CD4-positive, alpha-beta T cell treated with Interleukin-17A for 4 hours (primary cell): ENCODE measurements around the gene TACR2.
"Not testable (repeated sequence)": the region's sequence is repeated elsewhere in the genome, so short reads cannot be mapped to it uniquely, and the experiment has no call there.

Experiments
- DNase-seq: peaks from one replicate; pipeline ENCODE4 v3.0.0-alpha.2; 2020; ENCODE audit warnings: mixed read lengths

The TACR2 gene

DNA sequence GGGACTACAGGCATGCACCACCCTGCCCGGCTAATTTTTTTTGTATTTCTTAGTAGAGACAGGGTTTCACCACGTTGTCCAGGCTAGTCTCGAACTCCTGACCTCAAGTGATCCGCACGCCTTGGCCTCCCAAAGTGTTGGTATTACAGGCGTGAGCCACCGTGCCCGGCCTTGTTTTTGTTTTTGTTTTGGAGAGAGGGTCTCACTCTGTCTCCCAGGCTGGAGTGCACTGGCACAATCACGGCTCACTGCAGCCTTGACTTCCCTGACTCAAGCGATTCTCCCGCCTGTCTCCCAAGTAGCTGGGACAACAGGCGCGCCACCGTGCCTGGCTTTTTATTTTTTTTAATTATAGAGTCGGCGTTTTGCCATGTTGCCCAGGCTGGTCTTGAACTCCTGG is 33.7 kb upstream of the TACR2 start:
- DNase-seq, result not testable (repeated sequence)

GRCh38 chr10:69449841-69450240 is 33.1 kb upstream of the TACR2 start:
- peak; percentile 65 for DNase-seq

GRCh38 chr10:69446650-69447151 is 30.0 kb upstream of the TACR2 start:
- DNase-seq, result no peak

DNA sequence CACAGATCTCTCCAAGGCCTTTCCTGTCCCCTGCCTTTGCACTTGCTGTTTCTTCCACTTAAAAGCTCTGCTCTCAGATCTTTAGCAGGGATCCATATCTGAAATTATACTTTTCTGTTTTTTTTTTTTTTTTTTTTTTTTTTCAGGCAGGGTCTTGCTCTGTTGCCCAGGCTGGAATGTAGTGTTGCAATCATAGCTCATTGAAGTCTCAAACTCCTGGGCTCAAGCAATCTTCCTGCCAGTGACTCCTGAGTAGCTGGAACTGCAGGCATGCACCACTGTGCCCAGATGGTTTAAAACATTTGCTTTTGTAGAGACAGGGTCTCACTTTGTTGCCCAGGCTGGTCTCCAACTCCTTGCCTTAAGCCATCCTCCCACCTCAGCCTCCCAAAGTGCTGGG is 29.5 kb upstream of the TACR2 start:
- DNase-seq, result no peak

DNA sequence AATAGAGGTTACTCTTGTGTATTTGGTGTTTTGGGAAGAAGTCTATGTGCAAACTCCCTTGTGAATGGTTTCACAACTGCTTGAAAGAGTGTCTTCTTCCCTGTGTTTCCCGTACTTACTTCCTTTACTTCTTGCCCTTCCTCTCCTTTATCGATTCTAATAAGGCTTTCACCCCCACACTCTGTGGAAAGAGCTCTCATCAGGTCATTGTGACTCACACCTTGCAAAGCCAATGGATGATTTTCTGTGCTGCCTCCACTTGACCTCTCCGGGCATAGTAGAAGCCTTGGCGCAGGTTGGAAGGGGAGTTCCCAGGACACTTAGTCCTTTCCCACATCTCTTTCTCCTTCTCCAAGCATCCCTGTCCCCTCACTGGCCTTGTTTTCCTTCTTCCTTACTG is 28.3 kb upstream of the TACR2 start:
- DNase-seq, result no peak

DNA sequence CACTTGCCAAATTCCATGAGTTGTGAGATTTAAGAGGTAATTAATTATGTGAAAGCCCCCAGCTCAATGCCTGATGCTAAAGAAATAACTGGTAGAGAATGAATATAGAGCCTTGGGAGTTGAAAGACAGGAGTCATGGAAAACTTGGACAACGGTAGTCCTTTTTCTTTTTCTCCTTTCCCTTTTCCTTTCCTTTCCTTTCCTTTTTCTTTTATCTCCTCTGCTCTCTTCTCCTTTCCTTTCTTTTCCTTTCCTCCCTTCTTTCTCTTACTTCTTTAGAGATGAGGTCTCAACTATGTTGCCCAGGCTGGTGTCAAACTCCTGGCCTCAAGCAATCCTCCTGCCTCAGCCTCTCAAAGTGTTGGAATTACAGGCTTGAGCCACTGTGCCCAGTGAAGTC is 26.6 kb upstream of the TACR2 start:
- DNase-seq, result no peak

DNA sequence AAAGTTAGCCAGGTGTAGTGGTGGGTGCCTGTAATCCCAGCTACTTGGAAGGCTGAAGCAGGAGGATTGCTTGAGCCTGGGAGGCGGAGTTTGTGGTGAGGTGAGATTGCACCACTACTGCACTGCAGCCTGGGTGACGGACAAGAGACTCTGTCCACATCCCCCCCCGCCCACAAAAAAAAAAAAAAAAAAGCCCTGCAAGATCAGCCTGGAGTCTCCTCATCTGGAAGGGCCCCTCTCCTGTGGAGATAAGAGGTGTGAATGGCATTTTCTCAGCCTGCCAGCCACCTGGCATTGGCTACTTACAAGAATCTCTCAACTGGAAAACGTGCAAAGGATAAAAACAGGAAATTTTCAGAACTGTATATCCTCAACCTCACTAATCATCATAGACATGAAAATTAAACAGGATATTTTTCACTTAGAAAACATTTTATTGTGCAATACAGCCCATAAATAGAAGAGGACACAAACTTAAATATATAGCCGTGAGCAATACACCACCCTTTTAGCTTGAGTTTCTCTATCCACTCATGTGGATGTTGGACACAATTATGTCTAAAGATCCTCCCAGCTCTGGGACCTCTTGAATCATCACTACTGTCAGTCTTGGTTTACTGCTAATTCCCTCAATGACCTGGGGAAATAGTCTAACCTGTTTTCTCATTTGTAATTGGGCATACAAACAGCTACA is 23.2 kb upstream of the TACR2 start:
- no peak for DNase-seq

DNA sequence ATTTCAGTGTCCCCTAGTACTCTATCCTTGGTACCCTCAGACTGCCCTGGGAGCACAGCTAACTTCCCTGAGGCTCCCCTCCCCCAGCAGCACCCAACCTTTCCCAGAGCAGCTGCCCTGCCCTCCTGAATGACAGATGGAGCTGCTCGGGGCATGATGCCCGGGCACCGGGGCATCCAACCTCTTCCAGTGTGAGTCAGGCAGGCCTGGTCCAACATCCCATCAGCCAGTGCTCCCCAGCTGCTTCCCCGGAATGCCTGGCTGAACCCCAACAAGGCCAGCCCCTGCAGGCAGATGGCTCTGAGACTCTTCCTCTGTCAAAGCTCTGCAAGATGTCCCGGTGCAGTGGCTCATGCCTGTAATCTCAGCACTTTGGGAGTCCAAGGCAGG is 22.6 kb upstream of the TACR2 start:
- no peak for DNase-seq

- no peak for DNase-seq
These were observed 22.0 kb upstream of the TACR2 start for GRCh38 chr10:69438536-69439349.

GRCh38 chr10:69437321-69438259 is 20.9 kb upstream of the TACR2 start:
- DNase-seq, result no peak

GRCh38 chr10:69435966-69436520 is 19.3 kb upstream of the TACR2 start:
- no peak for DNase-seq

- no peak for DNase-seq
These were observed 18.2 kb upstream of the TACR2 start for GRCh38 chr10:69434926-69435325.

DNA sequence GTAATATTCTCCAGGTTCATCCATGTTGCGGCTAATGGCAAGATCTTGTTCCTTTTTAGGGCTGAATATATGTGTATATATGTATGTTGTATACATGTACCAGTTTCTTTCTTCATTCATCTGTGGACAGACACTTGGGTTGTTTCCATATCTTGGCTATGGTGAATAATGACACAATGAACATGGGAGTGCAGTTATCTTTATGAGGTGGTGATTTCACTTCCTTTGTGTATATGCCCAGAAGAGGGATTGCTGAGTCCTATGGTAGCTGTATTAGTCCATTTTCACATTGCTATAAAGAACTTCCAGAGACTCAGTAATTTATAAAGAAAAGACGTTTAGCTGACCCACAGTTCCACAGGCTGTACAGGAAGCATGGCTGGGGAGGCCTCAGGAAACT is 17.5 kb upstream of the TACR2 start:
- DNase-seq, result no peak

DNA sequence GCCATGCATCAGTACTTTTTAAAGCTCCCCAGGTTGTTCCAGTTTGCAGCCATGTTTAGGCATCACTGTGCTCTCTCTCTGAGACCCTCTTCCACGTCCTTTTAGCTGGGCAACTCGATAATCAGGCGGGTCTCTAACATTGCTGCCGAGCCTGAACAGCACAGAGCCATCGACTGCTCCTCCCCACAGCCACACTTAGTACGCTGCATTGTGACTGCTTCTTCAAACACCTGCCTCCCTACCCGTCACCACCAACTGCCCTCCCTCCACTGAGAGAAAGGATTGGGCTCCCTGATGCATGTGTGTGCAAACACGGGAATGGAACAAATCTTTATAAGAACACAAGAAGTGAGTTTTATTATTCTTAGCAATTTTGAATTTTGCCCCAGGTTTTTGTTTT is 11.4 kb upstream of the TACR2 start:
- no peak for DNase-seq

DNA sequence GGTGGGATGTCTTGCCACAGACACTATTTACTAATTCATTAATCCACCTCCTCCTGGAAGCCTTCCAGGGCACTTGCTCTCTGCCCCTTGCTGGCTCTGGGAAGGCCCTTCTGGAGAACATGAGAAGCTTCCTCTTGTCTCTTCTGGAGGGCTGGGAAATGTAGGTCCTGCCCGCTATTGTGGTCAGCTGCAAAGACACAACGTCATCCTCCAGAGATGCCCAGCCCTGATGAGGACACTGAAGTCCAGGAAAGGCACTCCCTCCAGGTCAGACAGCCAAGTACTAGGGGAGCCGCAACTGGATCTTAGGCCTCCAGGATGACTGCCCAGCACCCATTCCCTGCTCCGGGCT is 9.6 kb upstream of the TACR2 start:
- no peak for DNase-seq

GRCh38 chr10:69425511-69426298 is 9.0 kb upstream of the TACR2 start:
- DNase-seq, result peak; percentile 57

DNA sequence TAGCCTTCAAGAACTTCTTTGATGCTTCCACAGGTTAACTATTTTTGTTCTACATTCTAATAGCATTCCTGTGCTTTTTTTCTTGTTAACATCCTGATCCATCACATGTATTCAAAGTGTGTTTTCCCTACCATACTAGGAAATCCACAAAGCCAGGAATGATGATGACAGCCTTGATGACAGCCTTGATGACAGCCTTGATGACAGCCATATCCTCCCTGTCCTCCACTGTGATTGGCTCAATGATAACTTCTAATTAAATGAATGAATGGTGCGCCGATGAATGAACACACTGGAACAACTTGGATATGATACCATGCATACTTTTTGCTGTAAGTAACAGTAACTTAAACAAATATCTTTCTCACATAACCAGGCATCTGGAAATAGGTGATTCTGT is 8.3 kb upstream of the TACR2 start:
- no peak for DNase-seq

- no peak for DNase-seq
These were observed 6.0 kb upstream of the TACR2 start for GRCh38 chr10:69422676-69423075.

- no peak for DNase-seq
These were observed 5.0 kb upstream of the TACR2 start for GRCh38 chr10:69421611-69422308.

DNA sequence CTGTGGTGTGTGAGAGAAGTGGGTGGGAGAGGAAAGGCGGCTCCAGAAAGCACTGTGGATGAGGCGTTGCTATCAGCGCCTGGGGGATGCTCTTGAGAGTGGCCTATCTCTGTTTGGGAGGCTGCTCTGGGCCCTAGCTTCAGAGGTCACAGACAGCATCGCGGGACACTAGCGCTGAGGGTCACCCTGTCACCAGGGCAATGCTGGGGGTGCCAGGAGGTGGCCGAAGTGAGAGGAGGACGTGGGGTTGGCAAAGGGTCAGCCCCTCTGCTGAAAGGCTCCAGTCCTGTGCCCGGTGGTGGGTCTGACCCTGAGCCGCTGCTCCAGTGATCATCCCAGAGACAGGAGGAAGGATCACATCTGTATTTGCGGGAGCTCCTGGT is 3.0 kb upstream of the TACR2 start:
- DNase-seq, result no peak

DNA sequence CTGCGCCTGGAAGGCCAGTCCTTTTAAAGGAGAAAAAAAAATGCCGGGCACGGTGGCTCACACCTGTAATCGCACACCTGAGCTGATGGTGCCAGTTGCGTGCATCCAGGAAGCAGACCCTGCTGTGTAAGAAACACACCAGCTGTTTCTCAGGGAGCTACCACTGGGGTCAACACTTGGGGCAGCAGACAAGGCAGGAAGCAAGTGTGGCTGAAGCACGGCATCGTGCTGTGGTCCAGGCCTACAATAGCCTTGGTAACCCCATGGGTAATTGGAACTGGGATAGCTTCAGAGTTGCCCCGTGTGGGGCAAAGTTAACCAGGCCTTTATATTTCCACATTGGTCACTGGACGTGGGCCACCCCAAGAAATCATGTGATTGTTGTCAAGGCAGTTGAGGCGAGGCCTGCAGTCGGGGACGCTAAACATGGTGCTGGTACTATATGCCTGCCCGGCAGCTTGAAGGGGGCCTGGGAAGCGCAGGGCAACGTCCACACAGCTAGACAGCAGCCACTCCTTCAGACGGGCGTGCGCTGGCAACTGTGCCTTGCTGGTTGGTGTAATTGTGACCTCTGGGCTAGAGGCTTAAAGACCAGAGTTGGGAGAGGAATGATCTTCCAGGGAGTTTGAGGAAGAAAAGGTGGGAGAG is 2.5 kb upstream of the TACR2 start:
- no peak for DNase-seq
